Measurements from ENCODE around the gene NDUFAF4.

NDUFAF4 gene

DNA sequence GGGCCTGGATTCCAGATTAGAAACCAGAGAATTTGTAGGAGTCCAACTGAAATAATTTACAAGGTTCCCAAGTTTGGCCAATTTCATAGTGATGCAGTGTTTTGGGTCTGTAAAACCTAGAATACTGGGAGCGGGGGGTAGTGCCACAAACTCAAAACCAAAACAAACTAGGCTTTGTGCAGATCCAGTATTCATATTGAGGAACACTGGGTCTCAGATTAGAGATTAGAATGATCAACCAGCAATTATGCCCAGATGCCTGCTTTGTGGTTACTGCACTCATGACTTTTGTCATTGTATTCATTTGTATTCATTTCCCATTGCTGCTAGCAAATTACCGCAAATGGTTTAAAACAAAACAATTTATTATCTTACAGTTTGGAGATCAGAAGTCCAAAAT is 3.2 kb upstream of the NDUFAF4 start:
- H3K4me3 ChIP-seq (ENCODE audit: control insufficient read depth, low read depth, low read length): no peak overlapping the region
- TF ChIP-seq, protein P1, sequence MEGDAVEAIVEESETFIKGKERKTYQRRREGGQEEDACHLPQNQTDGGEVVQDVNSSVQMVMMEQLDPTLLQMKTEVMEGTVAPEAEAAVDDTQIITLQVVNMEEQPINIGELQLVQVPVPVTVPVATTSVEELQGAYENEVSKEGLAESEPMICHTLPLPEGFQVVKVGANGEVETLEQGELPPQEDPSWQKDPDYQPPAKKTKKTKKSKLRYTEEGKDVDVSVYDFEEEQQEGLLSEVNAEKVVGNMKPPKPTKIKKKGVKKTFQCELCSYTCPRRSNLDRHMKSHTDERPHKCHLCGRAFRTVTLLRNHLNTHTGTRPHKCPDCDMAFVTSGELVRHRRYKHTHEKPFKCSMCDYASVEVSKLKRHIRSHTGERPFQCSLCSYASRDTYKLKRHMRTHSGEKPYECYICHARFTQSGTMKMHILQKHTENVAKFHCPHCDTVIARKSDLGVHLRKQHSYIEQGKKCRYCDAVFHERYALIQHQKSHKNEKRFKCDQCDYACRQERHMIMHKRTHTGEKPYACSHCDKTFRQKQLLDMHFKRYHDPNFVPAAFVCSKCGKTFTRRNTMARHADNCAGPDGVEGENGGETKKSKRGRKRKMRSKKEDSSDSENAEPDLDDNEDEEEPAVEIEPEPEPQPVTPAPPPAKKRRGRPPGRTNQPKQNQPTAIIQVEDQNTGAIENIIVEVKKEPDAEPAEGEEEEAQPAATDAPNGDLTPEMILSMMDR (IDR thresholded peaks at IDR 0.05; ENCODE audit: control insufficient read depth, insufficient read depth, low read depth, low read length, missing control alignments): no peak
- DNase-seq (ENCODE audit: low read depth): no peak

DNA sequence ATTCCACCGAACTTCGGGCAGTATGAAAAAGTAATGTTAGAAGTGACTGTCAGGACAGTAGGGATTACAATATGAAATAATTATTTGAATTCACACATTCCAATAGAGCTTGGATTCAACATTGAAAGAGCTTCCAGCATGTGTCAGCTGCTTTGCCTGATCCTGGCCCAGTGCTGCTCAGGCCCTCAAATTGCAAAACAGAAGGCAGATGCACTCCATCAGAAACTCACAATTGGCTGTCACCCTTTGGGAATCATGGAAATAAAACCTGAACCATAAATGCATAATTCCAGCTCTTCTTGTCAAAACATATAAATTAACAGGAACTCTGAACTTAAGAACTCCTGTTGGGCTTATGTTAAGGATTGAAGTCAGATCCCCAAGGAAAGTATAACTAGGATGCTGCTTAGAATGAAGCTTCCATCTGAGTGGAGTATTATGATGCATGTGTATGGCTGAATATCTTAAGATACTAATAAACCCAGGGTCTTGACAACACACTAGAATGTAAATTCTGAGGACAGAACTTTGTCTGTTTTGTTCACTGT is 1.8 kb upstream of the NDUFAF4 start:
- DNase-seq (ENCODE audit: low read depth): no peak
- TF ChIP-seq, protein P1 (IDR thresholded peaks at IDR 0.05; ENCODE audit: control insufficient read depth, insufficient read depth, low read depth, low read length, missing control alignments): no peak
- H3K4me3 ChIP-seq (ENCODE audit: control insufficient read depth, low read depth, low read length): no peak overlapping the region

DNA sequence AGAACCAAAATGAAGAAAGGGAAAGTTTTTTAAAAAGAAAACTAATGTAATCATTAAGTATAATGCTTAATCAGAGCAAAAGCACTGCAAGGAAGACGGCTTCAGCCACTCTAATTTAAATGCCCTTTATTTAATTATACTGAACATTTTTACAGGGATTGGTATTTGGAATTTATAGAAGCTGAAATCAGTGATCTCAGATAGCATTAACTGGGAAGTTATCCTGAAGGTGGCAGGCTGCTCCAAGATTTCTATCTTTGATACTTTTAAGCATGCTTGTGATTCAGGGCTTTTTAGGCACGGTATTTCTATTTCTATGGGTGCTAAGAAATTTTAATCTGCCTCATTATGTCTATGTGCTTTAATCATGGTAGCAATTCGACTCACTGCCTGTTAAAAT is 1.3 kb upstream of the NDUFAF4 start:
- no peak for DNase-seq (ENCODE audit: low read depth)
- TF ChIP-seq, protein P1 (IDR thresholded peaks at IDR 0.05; ENCODE audit: control insufficient read depth, insufficient read depth, low read depth, low read length, missing control alignments): peak; percentile 56
- H3K4me3 ChIP-seq (ENCODE audit: control insufficient read depth, low read depth, low read length): no peak overlapping the region

DNA sequence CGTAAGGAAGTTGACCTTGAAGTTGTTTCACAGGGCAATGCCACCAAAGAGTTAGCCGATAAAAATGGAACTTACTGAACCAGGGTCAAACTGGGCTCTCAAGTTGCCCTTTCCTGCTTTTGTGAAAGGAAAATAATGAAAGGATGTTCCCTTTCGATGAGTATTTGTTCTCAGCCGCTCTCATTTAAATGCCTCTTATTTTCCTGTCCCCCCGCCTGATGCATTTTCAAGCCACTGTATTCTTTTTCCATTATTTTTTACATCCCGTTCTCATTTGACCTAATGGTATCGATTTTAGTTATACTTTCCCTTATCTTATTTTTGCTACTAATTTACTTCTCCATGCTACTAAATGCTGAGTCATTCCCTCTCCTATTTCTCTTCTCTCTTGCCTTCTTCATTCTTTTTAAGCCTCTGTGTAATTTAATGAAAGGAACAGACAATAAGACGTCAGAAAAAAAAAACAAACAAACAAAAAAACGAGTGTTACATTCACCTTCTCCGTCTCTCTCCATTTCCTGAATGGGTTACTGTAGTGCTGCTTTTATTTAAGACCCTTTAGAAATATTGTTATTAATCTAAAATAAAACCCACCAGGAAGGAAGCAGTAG is 655 bp upstream of the NDUFAF4 start:
- TF ChIP-seq, protein P1 (IDR thresholded peaks at IDR 0.05; ENCODE audit: control insufficient read depth, insufficient read depth, low read depth, low read length, missing control alignments): no peak
- H3K4me3 ChIP-seq (ENCODE audit: control insufficient read depth, low read depth, low read length): peak overlapping the region; percentile 97
- DNase-seq (ENCODE audit: low read depth): no peak

DNA sequence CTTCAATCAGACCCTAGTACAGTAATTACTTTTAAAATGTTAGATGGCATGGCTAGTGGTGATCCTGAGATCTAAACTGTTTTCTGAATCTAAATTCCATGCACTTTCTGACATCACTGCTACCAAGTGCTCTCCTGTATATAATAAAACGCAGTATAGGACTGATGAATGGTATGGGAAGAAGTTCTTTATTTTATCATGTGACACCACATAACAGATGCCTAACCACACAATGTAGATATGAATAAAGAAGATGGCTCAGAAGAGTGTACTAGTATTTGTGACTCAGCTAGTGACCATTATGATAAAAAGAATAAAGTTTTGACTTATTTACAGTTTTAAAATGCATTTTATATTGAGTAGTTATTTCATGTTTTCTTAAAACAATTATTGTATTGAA is 8.5 kb downstream of the NDUFAF4 start:
- H3K4me3 ChIP-seq (ENCODE audit: control insufficient read depth, low read depth, low read length): no peak overlapping the region
- TF ChIP-seq, protein P1 (IDR thresholded peaks at IDR 0.05; ENCODE audit: control insufficient read depth, insufficient read depth, low read depth, low read length, missing control alignments): no peak
- no peak for DNase-seq (ENCODE audit: low read depth)

DNA sequence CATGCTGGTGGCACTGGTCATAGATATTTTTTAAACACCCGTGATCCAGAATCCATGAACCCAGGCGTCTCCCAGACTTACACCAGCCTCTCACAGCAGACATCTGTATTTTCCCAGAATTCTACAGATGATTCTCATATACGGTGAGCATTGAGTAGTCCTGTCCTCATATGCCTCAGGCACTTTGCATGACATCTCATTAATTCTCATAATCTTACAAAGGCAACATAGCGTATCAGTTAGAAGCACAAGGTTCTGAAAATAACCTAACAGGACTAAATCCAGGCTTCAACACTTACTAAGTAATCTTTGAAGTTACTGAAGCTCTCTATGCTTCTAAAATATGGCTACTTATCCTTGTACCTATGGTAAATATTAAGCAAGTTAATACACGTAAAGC is 8.9 kb downstream of the NDUFAF4 start:
- TF ChIP-seq, protein P1 (IDR thresholded peaks at IDR 0.05; ENCODE audit: control insufficient read depth, insufficient read depth, low read depth, low read length, missing control alignments): no peak
- no peak for DNase-seq (ENCODE audit: low read depth)
- no peak overlapping the region for H3K4me3 ChIP-seq (ENCODE audit: control insufficient read depth, low read depth, low read length)
